Heart left ventricle (tissue), 16 donors: ENCODE measurements around the gene FAM32A. TPM values are rescaled to one million over a fixed set of nuclear protein-coding genes. Genes with fewer than 3 reads are reported as not detected.

ENCODE experiments used
- ATAC-seq, 4 donors: fragments of 200-7000 bp; cut with Tn5 transposase; one replicate each; pipeline ENCODE4 v1.9.1; 2020 to 2022; ENCODE audit warnings: moderate library complexity in 4 of 4, mild to moderate bottlenecking in 3 of 4, moderate number of reproducible peaks in 1 of 4
- DNase-seq, 5 donors: peaks; one replicate each; pipeline ENCODE4 v3.0.0-alpha.2; 2020
- H3K27ac ChIP-seq, 12 donors: fragments of 200-600 bp; sonication (generic) in 4 of 12; one replicate each; pipeline versions ENCODE4 v1.5.0 to v1.8.0; 2016 to 2022; ENCODE audit warnings: mild to moderate bottlenecking in 2 of 12
- H3K27me3 ChIP-seq, 9 donors: fragments of 200-600 bp; sonication (generic) in 2 of 9; one replicate each; pipeline versions ENCODE4 v1.5.1 to v1.8.0; 2016 to 2022; ENCODE audit warnings: mild to moderate bottlenecking in 3 of 9
- H3K36me3 ChIP-seq, 9 donors: fragments of 200-600 bp; sonication (generic) in 2 of 9; one replicate each; pipeline versions ENCODE4 v1.5.0 to v1.8.0; 2018 to 2022; ENCODE audit warnings: mild to moderate bottlenecking in 2 of 9
- H3K4me1 ChIP-seq, 12 donors: fragments of 200-600 bp; sonication (generic) in 4 of 12; one replicate each; pipeline versions ENCODE4 v1.5.0 to v1.8.0; 2016 to 2022; ENCODE audit warnings: mild to moderate bottlenecking in 3 of 12
- H3K4me3 ChIP-seq, 12 donors: fragments of 200-600 bp; sonication (generic) in 4 of 12; one replicate each; pipeline versions ENCODE4 v1.5.0 to v1.8.0; 2017 to 2022; ENCODE audit warnings: mild to moderate bottlenecking in 9 of 12, moderate library complexity in 4 of 12
- H3K9me3 ChIP-seq, 12 donors: fragments of 200-600 bp; sonication (generic) in 4 of 12; one replicate each; pipeline versions ENCODE4 v1.5.0 to v1.8.0; 2016 to 2022; ENCODE audit warnings: mild to moderate bottlenecking in 1 of 12
- CTCF ChIP-seq, 12 donors: fragments of 200-600 bp; sonication (generic) in 4 of 12; IDR thresholded peaks; one replicate each; pipeline versions ENCODE4 v1.5.0 to v1.8.0; 2018 to 2022; ENCODE audit warnings: antibody characterized with exemption in 12 of 12, mild to moderate bottlenecking in 5 of 12
- POLR2A ChIP-seq, 2 donors: fragments of 450-650 bp; IDR thresholded peaks; one replicate each; pipeline ENCODE4 v1.6.1; 2017; ENCODE audit warnings: antibody characterized with exemption in 2 of 2, mild to moderate bottlenecking in 2 of 2, moderate library complexity in 2 of 2
- WGBS, 4 donors: extraction: QIAGEN DNeasy Blood & Tissue Kit in 2 of 4; methylation state at CpG; one replicate each; pipeline versions ENCODE4 v1.1.5 to v1.1.7; 2013 to 2018; 5-methylcytosine and 5-hydroxymethylcytosine counted together
- intact Hi-C, 10 donors: fragments of 100-400 bp; cut with DNase I; formaldehyde crosslinking; loops; one replicate each; pipeline versions ENCODE4 v1.11.1 to v1.14.2; 2022
- polyA plus RNA-seq, 2 donors: library from polyadenylated mRNA; stranded (reverse); fragments of 200-250 nt; gene quantifications; one replicate each; pipeline ENCODE4 v1.2.3, GENCODE V29; 2013
- total RNA-seq, 9 donors: library from RNA; depleted of rRNA in 2 of 9; stranded (reverse); fragments of >200 nt in 2 of 9; fragmentation: NEBNext Ultra II Directional in 3 of 9; extraction: Animal tissue kit (Norgen Biotek cat#: 25700) in 3 of 9; gene quantifications; one replicate each; pipeline versions ENCODE4 v1.1.0 to v1.2.4, GENCODE V29; 2016 to 2023
- donor health status: ischemic (EF 13 %, LVEDD 7.1; RV severe dilation, severe dysfunction).
- donor health status: healthy with polysubstance abuse.
- donor health status: DM: no; HTN: yes; CAD: no.
- donor health status: DM: no; HTN: no; CAD: no.
- donor health status: ischemic (EF 25% LVEDD 6.9; RV normal size, moderate dysfunction).
- donor health status: ischemic (EF 25% LVEDD 5.7; RV mildly dilated, moderate dysfunction).
- donor health status: healthy.
- donor health status: DM: yes; HTN: yes; CAD: no.
- donor health status: ischemic (EF 35%, LVEDD 5.7; RV mildly dilated, moderate dysfunction).
- donor health status: nonischemic (EF 11% LVEDD 7.7; RV severe dilation, severe dysfunction).
- donor health status: DM: yes; HTN: yes; CAD: no.
- donor health status: PGD.
- donor health status: ischemic (EF 29% LVEDD 5.4; RV normal size, mild dysfunction).
- donor health status: nonischemic (EF 23%, LVEDD 6.1; RV moderate dilation, normal function).

FAM32A gene
- total and polyA plus RNA-seq, 11 donors: 32.0 to 94.5 (median 37.5) TPM

GRCh38 chr19:16144216-16144581, 41.0 kb upstream of the FAM32A start:
- WGBS, 4 donors: 56 to 77% (median 69%) methylated on average over 1 of the region's 1 CpG
- no peaks in the 10 kb centered on the region for H3K9me3 ChIP-seq
- DNase-seq (no peak), ATAC-seq (no peak)
- peak overlapping the region in 1 of 12 donors; percentile 53 for H3K27ac ChIP-seq
- peak overlapping the region in 3 of 12 donors; percentile 19 to 52 (median 31) for H3K4me3 ChIP-seq
- H3K27me3 ChIP-seq: peaks cover 0 to 18% (median 0%) of the 10 kb centered on the region in 9 donors
- intact Hi-C loops: no loop called here
- no peaks in the 10 kb centered on the region for H3K36me3 ChIP-seq
- H3K4me1 ChIP-seq: peaks cover 0 to 68% (median 0%) of the 10 kb centered on the region in 12 donors
- TF ChIP-seq CTCF (IDR thresholded peaks at IDR 0.05) (no peak), POLR2A (IDR thresholded peaks at IDR 0.05) (no peak)

GRCh38 chr19:16146112-16146511, 39.1 kb upstream of the FAM32A start:
- no peaks in the 10 kb centered on the region for H3K36me3 ChIP-seq
- H3K27me3 ChIP-seq: peaks cover 0 to 18% (median 0%) of the 10 kb centered on the region in 9 donors
- no peak overlapping the region for H3K4me3 ChIP-seq
- peaks cover 0 to 70% (median 0%) of the 10 kb centered on the region in 12 donors for H3K4me1 ChIP-seq
- no peaks in the 10 kb centered on the region for H3K9me3 ChIP-seq
- 66 to 76% (median 73%) methylated on average over 5 of the region's 5 CpGs for WGBS, 4 donors
- intact Hi-C loops: no loop called here
- TF ChIP-seq POLR2A (IDR thresholded peaks at IDR 0.05) (no peak), CTCF (IDR thresholded peaks at IDR 0.05) (no peak)
- no peak for DNase-seq
- no peak overlapping the region for H3K27ac ChIP-seq
- ATAC-seq: no peak

- TF ChIP-seq POLR2A (IDR thresholded peaks at IDR 0.05): no peak
- no peak for TF ChIP-seq CTCF (IDR thresholded peaks at IDR 0.05)
- no peak for DNase-seq
- Histone ChIP-seq H3K4me3 (no peak overlapping the region), H3K4me1 (peaks cover 0 to 54% (median 0%) of the 10 kb centered on the region in 12 donors), H3K9me3 (no peaks in the 10 kb centered on the region), H3K36me3 (no peaks in the 10 kb centered on the region), H3K27me3 (peaks cover 0 to 9% (median 0%) of the 10 kb centered on the region in 9 donors), H3K27ac (peak overlapping the region in 1 of 12 donors; percentile 80)
- ATAC-seq: no peak
- intact Hi-C loops: no loop called here
- 67 to 85% (median 70%) methylated on average over 8 of the region's 8 CpGs for WGBS, 4 donors
These were observed 36.6 kb upstream of the FAM32A start for GRCh38 chr19:16148443-16149229.

- Histone ChIP-seq H3K27ac (no peak overlapping the region), H3K4me3 (no peak overlapping the region), H3K36me3 (no peaks in the 10 kb centered on the region), H3K9me3 (no peaks in the 10 kb centered on the region), H3K4me1 (peaks cover 0 to 24% (median 0%) of the 10 kb centered on the region in 12 donors), H3K27me3 (peaks cover 0 to 11% (median 0%) of the 10 kb centered on the region in 9 donors)
- DNase-seq (no peak), ATAC-seq (no peak)
- intact Hi-C loops: no loop called here
- WGBS, 4 donors: 80 to 82% (median 81%) methylated on average over 9 to 11 of the region's 11 CpGs
- TF ChIP-seq CTCF (IDR thresholded peaks at IDR 0.05) (no peak), POLR2A (IDR thresholded peaks at IDR 0.05) (no peak)
These were observed 31.5 kb upstream of the FAM32A start for GRCh38 chr19:16153582-16154336.
